SK-N-SH treated with all-trans-retinoic acid at 6 μM for 48 hours (cell line): ENCODE data around the gene USP5.
"Not testable (repeated sequence)": the region's sequence is repeated elsewhere in the genome, so short reads cannot be mapped to it uniquely, and the experiment has no call there.

Source experiments
- ATAC-seq: fragments of 200-7000 bp; cut with Tn5 transposase; 3 replicates; pipeline ENCODE4 v1.9.1; 2020; ENCODE audit warnings: mild to moderate bottlenecking, moderate library complexity
- BACH2 ChIP-seq: fragments of 250-450 bp; sonication (Bioruptor Pico); IDR thresholded peaks from 2 replicates; pipeline ENCODE4 v1.9.0; 2021; ENCODE audit warnings: mild to moderate bottlenecking, borderline replicate concordance
- CSDC2 ChIP-seq: fragments of 250-450 bp; sonication (Bioruptor Pico); IDR thresholded peaks from 2 replicates; pipeline ENCODE4 v1.5.0; 2020; ENCODE audit warnings: mild to moderate bottlenecking, moderate library complexity
- ESRRG ChIP-seq: fragments of 250-450 bp; sonication (Bioruptor Pico); IDR thresholded peaks from 2 replicates; pipeline ENCODE4 v1.6.1; 2021; ENCODE audit warnings: mild to moderate bottlenecking
- GLIS3 ChIP-seq: fragments of 250-450 bp; sonication (Bioruptor Pico); IDR thresholded peaks from 2 replicates; pipeline ENCODE4 v1.5.0; 2020; ENCODE audit warnings: mild to moderate bottlenecking, moderate library complexity
- ISL1 ChIP-seq: fragments of 250-450 bp; sonication (Bioruptor Pico); IDR thresholded peaks from 2 replicates; pipeline ENCODE4 v2.1.2; 2022; ENCODE audit warnings: mild to moderate bottlenecking, moderate library complexity
- OSR1 ChIP-seq: fragments of 250-450 bp; sonication (Bioruptor Pico); IDR thresholded peaks from 2 replicates; pipeline ENCODE4 v1.8.0; 2022; ENCODE audit warnings: moderate library complexity, mild to moderate bottlenecking, inconsistent platforms
- PPARA ChIP-seq: fragments of 250-450 bp; sonication (Bioruptor Pico); IDR thresholded peaks from 2 replicates; pipeline ENCODE4 v1.5.0; 2020; ENCODE audit warnings: mild to moderate bottlenecking, borderline replicate concordance
- RARB ChIP-seq: fragments of 250-450 bp; sonication (Bioruptor Pico); IDR thresholded peaks from 2 replicates; pipeline ENCODE4 v1.8.0; 2021; ENCODE audit warnings: mild to moderate bottlenecking, moderate library complexity
- TCF4 ChIP-seq: fragments of 250-450 bp; sonication (Bioruptor Pico); IDR thresholded peaks from 2 replicates; pipeline ENCODE4 v1.8.0; 2021; ENCODE audit warnings: mild to moderate bottlenecking, moderate library complexity, borderline replicate concordance
- TOX ChIP-seq: fragments of 250-450 bp; sonication (Bioruptor Pico); IDR thresholded peaks from 2 replicates; pipeline ENCODE4 v1.8.0; 2021; ENCODE audit warnings: mild to moderate bottlenecking, moderate library complexity, borderline replicate concordance
- ZC3H10 ChIP-seq: fragments of 250-450 bp; sonication (Bioruptor Pico); IDR thresholded peaks from 2 replicates; pipeline ENCODE4 v1.5.1; 2021; ENCODE audit warnings: mild to moderate bottlenecking, moderate library complexity
- ZFP3 ChIP-seq: fragments of 250-450 bp; sonication (Bioruptor Pico); IDR thresholded peaks from 2 replicates; pipeline ENCODE4 v1.5.0; 2020; ENCODE audit warnings: mild to moderate bottlenecking, moderate library complexity
- ZFP30 ChIP-seq: fragments of 450-650 bp; formaldehyde crosslinking; IDR thresholded peaks from 2 replicates; pipeline ENCODE4 v1.5.0; 2022; ENCODE audit warnings: mild to moderate bottlenecking, moderate library complexity
- ZNF565 ChIP-seq: fragments of 450-650 bp; formaldehyde crosslinking; conservative IDR thresholded peaks from 2 replicates; pipeline ENCODE4 v1.5.0; 2020; ENCODE audit warnings: low read depth, mild to moderate bottlenecking, moderate library complexity
- ZNF70 ChIP-seq: fragments of 450-650 bp; formaldehyde crosslinking; IDR thresholded peaks from 2 replicates; pipeline ENCODE4 v1.5.0; 2020; ENCODE audit warnings: mild to moderate bottlenecking, moderate library complexity
- TF ChIP-seq, protein P1 (sequence below): fragments of 250-450 bp; sonication (Bioruptor Pico); IDR thresholded peaks from 2 replicates; pipeline ENCODE4 v1.5.1; 2020; ENCODE audit warnings: low read depth, mild to moderate bottlenecking, moderate library complexity
- TF ChIP-seq, protein P2 (sequence below): fragments of 250-450 bp; sonication (Bioruptor Pico); IDR thresholded peaks from 2 replicates; pipeline ENCODE4 v1.8.0; 2021; ENCODE audit warnings: low read depth, mild to moderate bottlenecking, moderate library complexity, borderline replicate concordance
- TF ChIP-seq, protein P3 (sequence below): fragments of 250-450 bp; sonication (Bioruptor Pico); IDR thresholded peaks from 2 replicates; pipeline ENCODE4 v1.8.0; 2020; ENCODE audit warnings: mild to moderate bottlenecking, moderate library complexity, borderline replicate concordance

Gene USP5

DNA sequence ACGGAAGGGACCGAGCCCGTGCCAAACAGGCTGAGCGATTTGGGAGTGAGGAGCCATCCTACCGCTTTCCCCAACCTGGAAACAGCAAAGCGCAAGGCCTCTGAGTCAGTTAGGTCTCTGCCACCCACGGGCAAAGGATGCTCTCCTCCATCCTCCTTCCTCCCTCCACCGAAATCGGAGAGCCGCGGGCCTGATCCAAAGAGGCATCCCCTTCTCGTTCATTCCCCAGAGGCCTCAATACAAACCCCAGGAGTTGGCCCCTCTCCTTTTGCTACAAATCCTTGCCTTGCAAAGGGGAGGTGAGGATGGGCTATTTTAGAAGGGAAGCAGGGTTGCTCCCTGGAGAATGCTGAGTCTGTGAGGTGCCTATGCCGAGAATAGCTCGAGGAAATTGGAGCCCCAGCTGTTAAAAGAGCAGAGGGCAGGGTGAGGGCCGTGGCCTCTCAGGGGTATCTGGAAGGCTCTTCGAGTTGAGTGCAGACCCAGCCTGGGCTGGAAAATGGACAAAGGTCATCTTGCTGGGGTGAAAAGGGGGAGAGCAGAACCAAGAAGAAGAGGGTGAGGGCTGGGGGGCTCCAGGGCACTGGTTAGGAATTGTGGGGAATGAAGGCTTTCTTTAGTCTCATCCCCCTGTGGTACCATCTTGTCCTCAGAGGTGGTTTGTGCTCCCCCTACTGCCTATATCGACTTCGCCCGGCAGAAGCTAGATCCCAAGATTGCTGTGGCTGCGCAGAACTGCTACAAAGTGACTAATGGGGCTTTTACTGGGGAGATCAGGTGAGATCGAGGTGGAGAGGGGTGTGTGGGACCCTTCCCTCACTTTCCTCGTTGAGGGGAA is 16.5 kb downstream of the USP5 start:
- ATAC-seq: peak; percentile 2
- TF ChIP-seq CSDC2: no peak

DNA sequence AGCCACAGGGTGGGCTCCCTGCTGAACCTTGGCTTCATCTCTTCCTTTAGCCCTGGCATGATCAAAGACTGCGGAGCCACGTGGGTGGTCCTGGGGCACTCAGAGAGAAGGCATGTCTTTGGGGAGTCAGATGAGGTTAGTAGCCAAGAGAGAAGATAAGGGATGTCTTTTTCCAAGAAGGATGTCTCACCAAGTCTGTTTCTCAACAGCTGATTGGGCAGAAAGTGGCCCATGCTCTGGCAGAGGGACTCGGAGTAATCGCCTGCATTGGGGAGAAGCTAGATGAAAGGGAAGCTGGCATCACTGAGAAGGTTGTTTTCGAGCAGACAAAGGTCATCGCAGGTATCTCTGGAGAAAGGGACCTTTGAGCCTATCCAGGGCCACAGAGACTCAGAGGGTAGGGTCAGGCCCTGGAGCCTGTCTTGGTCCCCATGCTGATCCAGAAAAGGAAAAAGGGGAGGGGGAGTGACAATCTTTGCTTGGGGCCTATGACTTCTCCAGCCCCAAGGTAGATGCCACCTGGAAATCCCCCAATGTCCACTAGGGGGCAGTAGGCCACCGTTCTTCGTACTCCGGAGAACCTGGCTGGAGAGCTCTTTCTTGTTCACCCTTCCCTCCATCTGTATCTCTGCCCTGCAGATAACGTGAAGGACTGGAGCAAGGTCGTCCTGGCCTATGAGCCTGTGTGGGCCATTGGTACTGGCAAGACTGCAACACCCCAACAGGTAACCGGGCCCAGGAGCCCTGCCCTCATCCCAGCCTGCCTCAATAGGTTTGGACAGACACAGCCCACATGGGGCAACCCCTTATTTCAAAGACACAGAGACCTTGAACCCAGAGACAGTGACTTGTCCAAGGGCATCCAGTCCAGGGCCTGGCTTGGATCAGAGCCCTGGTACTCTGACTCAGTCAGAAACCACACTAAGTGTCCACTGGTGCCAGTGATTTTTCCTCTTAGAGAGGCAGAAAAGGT is 17.4 kb downstream of the USP5 start:
- ATAC-seq: peak; percentile 12
- TF ChIP-seq, protein P1, sequence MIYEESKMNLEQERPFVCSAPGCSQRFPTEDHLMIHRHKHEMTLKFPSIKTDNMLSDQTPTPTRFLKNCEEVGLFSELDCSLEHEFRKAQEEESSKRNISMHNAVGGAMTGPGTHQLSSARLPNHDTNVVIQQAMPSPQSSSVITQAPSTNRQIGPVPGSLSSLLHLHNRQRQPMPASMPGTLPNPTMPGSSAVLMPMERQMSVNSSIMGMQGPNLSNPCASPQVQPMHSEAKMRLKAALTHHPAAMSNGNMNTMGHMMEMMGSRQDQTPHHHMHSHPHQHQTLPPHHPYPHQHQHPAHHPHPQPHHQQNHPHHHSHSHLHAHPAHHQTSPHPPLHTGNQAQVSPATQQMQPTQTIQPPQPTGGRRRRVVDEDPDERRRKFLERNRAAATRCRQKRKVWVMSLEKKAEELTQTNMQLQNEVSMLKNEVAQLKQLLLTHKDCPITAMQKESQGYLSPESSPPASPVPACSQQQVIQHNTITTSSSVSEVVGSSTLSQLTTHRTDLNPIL (CRISPR knock-in tag): no peak
- no peak for TF ChIP-seq ISL1
- TF ChIP-seq, protein P2, sequence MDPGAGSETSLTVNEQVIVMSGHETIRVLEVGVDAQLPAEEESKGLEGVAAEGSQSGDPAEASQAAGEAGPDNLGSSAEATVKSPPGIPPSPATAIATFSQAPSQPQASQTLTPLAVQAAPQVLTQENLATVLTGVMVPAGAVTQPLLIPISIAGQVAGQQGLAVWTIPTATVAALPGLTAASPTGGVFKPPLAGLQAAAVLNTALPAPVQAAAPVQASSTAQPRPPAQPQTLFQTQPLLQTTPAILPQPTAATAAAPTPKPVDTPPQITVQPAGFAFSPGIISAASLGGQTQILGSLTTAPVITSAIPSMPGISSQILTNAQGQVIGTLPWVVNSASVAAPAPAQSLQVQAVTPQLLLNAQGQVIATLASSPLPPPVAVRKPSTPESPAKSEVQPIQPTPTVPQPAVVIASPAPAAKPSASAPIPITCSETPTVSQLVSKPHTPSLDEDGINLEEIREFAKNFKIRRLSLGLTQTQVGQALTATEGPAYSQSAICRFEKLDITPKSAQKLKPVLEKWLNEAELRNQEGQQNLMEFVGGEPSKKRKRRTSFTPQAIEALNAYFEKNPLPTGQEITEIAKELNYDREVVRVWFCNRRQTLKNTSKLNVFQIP: no peak

DNA sequence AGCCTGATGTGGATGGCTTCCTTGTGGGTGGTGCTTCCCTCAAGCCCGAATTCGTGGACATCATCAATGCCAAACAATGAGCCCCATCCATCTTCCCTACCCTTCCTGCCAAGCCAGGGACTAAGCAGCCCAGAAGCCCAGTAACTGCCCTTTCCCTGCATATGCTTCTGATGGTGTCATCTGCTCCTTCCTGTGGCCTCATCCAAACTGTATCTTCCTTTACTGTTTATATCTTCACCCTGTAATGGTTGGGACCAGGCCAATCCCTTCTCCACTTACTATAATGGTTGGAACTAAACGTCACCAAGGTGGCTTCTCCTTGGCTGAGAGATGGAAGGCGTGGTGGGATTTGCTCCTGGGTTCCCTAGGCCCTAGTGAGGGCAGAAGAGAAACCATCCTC is 18.4 kb downstream of the USP5 start:
- not testable (repeated sequence) for ATAC-seq

DNA sequence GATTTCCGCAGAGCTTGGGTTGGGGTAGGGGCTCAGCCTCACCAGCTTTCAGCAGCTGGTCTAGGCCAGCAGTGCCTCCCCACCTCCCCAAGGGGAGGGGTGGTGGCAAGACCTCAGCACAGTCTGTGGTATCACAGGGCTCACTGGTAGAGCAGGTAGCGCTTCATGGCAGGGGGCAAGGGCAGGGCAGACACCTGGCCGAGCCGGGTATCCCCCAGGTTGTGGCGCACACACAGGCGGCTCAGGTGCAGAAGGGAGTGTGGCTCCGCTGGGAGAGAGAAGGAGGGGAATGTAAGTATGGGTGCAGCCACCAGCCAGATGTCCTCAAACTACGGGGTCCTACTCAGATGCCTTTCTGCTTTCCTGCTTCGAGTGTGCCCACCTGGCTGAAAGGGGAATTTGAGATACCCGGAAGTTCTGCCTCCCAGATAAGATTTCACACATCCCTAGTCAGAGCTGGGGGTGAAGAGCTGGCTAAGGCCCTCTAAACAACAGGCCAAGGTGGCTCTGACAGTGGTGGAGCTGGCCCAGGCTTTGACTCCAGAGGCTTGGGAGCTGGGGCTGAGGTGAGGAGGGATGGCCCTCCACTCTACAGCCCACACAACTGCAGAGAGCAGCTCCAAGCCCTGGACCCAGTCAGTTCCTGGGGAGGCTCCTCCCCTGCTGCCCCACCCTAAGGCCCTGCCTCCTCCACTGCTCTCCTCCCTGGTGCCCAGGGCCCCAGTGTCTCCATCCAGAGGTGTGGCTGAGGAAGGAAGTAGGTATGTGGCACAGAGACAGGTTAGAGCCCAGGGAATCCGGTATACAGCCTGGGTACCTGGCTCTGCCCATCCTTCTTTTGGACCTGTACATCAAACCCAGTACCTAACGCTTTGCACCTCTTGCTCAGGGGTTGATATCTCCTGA is 19.4 kb downstream of the USP5 start:
- ATAC-seq: no peak

DNA sequence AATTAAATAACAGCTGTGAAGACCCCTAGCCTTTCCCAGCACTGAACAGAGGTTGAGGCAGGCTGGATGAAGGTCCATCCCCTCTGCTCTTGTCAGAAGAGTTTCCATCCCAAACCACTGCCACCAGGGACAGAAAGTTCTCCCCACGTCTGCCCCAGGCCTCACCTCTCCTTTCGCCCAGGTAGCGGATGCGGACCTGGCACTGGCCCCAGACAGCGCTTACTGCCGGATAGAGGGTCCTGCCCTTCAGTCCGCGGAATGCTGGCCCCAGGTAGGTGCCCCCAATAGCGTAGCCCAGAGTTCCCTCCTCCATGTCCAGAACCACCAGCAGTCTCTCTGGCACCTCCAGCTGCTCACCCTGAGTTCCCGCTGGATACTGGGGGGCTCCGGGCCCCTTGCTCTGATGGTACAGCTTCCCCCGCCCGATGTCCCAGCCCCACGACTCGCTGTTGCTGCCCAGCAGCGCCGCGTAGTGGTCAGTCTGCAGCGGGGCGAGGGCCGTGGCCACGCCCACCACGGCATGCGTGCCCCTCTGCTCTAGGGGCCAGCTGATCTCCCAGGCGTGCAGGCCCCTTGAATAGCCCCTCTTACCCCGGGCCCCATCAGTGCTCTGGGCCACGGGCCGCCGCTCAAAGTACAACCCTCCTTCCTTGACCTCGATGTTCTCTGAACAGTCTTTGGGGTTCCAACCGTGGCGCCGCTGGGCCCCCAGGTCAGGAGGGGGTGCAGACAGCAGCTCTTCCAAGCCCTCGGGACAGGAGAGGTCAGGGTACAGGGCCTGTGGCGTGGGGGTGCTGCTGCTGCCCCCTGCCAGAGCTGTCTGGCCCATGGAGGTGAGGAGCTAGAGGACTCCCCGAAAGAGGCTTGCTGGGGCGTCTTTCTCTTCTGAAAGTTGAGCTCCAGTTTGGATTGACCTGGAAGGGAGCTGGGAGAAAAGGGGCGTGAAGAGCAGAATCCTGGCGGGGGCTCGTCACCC is 20.4 kb downstream of the USP5 start:
- TF ChIP-seq ZFP3 (no peak), CSDC2 (no peak), ZFP30 (CRISPR knock-in tag) (no peak), ESRRG (CRISPR knock-in tag) (no peak), OSR1 (no peak), ISL1 (no peak), ZNF565 (no peak), GLIS3 (CRISPR knock-in tag) (no peak), TOX (CRISPR knock-in tag) (no peak), ZC3H10 (CRISPR knock-in tag) (no peak), TCF4 (CRISPR knock-in tag) (no peak), BACH2 (no peak), PPARA (CRISPR knock-in tag) (no peak)
- TF ChIP-seq, protein P3, sequence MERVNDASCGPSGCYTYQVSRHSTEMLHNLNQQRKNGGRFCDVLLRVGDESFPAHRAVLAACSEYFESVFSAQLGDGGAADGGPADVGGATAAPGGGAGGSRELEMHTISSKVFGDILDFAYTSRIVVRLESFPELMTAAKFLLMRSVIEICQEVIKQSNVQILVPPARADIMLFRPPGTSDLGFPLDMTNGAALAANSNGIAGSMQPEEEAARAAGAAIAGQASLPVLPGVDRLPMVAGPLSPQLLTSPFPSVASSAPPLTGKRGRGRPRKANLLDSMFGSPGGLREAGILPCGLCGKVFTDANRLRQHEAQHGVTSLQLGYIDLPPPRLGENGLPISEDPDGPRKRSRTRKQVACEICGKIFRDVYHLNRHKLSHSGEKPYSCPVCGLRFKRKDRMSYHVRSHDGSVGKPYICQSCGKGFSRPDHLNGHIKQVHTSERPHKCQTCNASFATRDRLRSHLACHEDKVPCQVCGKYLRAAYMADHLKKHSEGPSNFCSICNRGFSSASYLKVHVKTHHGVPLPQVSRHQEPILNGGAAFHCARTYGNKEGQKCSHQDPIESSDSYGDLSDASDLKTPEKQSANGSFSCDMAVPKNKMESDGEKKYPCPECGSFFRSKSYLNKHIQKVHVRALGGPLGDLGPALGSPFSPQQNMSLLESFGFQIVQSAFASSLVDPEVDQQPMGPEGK (CRISPR knock-in tag): no peak
- peak; percentile 69 for ATAC-seq

More for the DNA sequence above, 19.4 kb downstream of the USP5 start:
- TF ChIP-seq RARB (no peak), ZNF70 (CRISPR knock-in tag) (no peak)
- TF ChIP-seq, all 23 proteins: peak for 0
